GM20431 (cell line): Measurements from ENCODE around the gene LBHD1.
"Not testable (repeated sequence)": the region's sequence is repeated elsewhere in the genome, so short reads cannot be mapped to it uniquely, and the experiment has no call there.

Experiments used
- in situ Hi-C: fragments of 300-500 bp; cut with MseI, MboI; formaldehyde crosslinking; loops from one replicate; pipeline ENCODE4 v1.15.0; 2020; ENCODE audit warnings: low sequenced_read_pairs; ENCODE audit not compliant: unreplicated experiment

Gene LBHD1

DNA sequence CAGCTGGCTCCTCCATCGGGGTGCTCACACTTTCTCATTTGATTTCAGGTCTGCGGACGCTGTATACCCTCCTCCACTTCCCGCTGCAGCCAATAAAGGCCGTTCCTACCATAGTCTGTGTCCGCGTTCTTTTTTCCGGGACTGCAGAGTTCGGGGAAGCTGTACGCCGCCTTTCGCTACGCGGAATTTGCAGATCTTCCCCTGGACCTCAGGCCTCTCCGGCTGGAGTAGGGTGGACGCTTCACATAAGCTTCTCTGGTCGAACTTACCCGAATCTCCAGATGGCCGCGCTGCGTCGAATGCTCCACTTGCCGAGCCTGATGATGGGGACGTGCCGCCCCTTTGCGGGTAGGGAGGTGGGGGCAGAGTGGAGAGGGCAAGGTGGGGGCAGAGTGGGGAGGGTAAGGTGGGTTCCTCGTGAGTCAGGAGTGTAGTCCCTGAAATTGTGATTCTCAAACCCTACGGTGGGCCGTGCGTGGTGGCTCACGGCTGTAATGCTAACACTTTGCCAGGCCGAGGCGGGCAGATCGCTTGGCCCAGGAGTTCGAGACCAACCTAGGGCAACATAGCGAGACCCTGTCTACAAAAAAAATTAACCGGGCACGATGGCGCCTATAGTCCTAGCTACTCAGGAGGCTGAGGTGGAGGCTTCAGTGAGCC, 6.3 kb downstream of the LBHD1 start:
- in situ Hi-C loops: no loop called here

- in situ Hi-C loops: no loop called here
These were observed 6.9 kb downstream of the LBHD1 start, which contains the start of the genes C11orf98 and CSKMT for GRCh38 chr11:62665075-62665598. Gene C11orf98, minus strand, starts transcription at chr11:62665210. Its CDS starts 41 bp downstream, at chr11:62665169. Gene CSKMT, plus strand, starts transcription at chr11:62665312. Its CDS starts 568 bp downstream, at chr11:62665880.

DNA sequence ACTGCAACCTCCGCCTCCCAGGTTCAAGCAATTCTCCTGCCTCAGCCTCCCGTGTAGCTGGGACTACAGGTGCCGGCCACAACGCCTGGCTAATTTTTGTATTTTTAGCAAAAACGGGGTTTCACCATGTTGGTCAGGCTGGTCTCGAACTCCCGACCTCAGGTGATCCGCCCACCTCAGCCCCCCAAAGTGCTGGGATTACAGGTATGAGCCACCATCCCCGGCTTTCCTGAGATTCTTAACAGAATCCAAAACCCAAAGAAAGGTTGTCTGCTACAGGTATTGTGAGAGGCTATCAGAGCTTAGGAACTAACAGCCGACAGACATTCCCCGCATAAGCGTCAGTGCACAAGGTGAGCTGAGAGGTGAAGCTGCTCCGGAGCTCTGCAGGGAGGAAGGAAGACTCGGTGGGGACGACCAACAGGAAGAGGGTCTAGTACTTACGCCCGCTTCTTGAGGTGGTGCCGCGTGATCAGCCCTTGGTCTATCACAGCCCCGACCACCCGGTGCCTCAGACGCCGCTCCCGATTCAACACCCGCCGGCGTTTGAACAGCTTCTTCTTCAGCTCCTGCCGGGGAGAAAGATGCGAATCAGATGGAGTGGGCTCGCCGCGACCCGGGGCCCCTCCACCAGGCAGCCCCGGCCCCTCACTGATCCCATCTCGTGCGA, 7.5 kb downstream of the LBHD1 start:
- in situ Hi-C loops: no loop called here

GRCh38 chr11:62656796-62657429, 15.2 kb downstream of the LBHD1 start:
- in situ Hi-C loops: no loop called here

GRCh38 chr11:62654297-62654696, 17.8 kb downstream of the LBHD1 start:
- in situ Hi-C loops: no loop called here

- in situ Hi-C loops: no loop called here
These were observed 19.7 kb downstream of the LBHD1 start for GRCh38 chr11:62652161-62653006.

DNA sequence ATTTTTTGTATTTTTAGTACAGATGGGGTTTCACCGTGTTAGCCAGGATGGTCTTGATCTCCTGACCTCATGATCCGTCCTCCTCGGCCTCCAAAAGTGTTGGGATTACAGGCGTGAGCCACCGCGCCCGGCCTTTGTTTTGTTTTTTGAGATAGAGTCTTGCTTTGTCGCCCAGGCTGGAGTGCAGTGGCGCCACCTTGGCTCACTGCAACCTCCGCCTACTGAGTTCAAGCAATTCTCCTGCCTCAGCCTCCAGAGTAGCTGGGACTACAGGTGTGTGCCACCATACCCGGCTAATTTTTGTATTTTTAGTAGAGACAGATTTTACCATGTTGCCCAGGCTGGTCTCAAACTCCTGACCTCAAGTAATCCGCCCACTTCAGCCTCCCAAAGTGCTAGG, 21.8 kb downstream of the LBHD1 start:
- in situ Hi-C loops: not testable (repeated sequence)

DNA sequence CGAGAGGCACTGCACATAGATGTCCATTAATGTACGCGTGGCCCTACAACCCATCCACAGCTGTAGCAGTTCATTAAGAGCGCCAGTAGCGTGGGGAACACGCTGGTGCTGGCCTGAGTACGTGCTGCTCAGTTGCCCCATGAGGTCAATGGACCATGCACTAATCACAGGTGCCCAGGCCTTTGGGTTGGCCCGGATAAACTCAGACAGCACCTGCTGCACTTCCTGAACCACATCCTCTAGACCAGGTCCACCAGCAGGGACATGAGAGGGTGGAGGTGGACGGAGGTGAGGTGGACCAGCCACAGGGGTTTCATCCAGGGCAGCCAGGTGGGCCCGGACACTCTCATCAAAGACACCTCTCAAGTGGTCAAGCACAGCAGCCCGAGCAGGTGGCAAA, 22.6 kb downstream of the LBHD1 start:
- in situ Hi-C loops: no loop called here

DNA sequence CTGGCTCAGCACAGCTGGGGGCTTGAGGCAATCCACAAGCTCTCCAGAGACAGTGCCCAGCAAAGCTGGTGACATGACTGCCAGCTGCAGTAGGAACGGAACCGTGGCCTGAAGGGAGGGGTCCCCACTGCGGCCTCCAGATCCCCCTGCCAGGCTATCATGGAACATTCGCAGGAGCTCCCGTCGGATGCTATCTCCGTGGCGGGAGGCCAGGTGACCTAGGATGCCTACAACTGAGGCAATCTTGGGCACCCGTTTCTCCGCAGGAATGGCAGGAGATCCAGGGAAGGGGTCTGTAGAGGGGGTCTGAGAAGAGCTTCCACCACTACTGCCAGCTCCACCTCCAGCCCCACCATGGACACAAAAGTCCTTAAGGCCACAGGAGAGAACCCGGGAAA, 23.1 kb downstream of the LBHD1 start:
- in situ Hi-C loops: no loop called here

GRCh38 chr11:62648185-62648966, 23.7 kb downstream of the LBHD1 start:
- in situ Hi-C loops: no loop called here

- in situ Hi-C loops: no loop called here
These were observed 24.5 kb downstream of the LBHD1 start for GRCh38 chr11:62647609-62648005.

- in situ Hi-C loops: no loop called here
These were observed 25.1 kb downstream of the LBHD1 start for GRCh38 chr11:62646825-62647608.

DNA sequence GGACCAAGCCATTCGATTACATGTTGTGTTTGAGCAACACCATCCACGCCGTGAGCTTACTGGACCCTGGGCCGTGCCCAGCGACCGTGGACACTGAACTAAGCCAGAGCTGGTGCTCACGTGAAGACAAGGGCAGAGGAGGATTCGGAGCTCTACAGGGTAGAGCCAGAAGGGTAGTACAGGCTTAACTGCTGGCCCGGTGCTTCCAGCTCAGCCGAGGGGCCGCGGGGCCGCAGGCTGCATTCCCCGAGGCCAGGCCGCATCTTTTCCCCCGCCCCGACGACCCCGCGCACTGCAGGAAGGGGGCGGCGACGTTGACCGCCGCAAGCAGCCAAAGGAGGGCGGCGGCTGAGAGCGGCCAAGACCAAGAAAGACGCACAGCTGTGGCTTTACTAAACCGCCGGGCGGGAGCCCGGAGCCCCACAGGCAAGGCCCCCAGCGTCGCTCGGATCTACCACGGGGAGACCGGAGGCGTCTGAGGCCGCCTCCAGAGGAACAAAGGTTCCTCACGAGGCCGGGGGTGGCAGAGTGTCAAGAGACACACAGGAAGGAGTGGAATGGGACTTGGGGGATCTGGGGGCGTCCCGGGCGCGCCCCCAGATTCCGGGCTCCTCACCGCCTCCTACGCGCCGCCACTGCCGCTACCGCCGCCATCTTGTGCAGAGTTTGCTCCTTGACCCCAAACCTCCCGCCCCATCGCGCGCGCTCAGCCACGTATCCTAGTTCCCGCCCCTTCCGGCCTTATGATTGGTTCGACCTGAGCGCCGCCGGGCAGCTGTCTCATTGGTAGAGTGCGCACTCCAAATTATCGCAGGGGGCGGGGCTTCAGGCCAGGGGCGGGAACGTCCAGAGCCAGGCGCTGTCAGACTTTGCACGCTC, 25.9 kb downstream of the LBHD1 start, which contains the start of gene GANAB:
GANAB (minus strand) TSS at position 668 of the 879 bp plus-strand sequence; CDS start at position 654, 14 bp downstream.
- in situ Hi-C loops: no loop called here

DNA sequence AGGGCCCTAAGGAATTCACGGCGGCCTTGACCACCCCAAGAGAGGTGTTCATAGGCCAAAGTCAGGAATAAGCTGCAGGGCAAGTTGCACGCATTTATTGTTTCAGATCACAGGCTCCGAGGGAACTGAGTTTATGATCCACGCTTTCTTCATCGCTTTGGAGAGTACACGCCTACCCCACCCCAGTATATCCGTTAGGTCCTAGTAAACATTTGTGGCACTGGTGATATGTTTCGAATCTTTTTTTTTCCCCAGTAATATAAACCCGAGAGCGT, 26.5 kb downstream of the LBHD1 start:
- in situ Hi-C loops: no loop called here

GRCh38 chr11:62644220-62644619, 27.8 kb downstream of the LBHD1 start:
- in situ Hi-C loops: no loop called here

- in situ Hi-C loops: no loop called here
These were observed 39.6 kb downstream of the LBHD1 start for GRCh38 chr11:62632492-62632891.

GRCh38 chr11:62627713-62628112, 44.4 kb downstream of the LBHD1 start:
- in situ Hi-C loops: no loop called here
